SK-N-SH (cell line): ENCODE results near the gene HRH1. TPM values are rescaled to one million over a fixed set of nuclear protein-coding genes. Genes with fewer than 3 reads are reported as not detected.

ENCODE experiments used
- CTCF ChIA-PET: fragments of 300-600, 350-600 bp; formaldehyde crosslinking; extraction: SDS; loops from one replicate; lab custom pipeline; 2021; lab: Yijun Ruan, JAX
- POLR2A ChIA-PET: fragments of 350-600 bp; sonication (Branson Sonifier 250); formaldehyde crosslinking; extraction: SDS; loops from one replicate; lab custom pipeline; 2020; ENCODE audit warnings: antibody characterized with exemption, inconsistent platforms; lab: Yijun Ruan, JAX
- DNase-seq: peaks from one replicate; pipeline ENCODE4 v3.0.0; 2012
- H2AFZ ChIP-seq: fragments of 200-600 bp; sonication (generic); 2 replicates; pipeline ENCODE4 v1.8.1; 2016; ENCODE audit warnings: antibody characterized with exemption, mild to moderate bottlenecking, low read depth
- H3F3A ChIP-seq: fragments of 200-600 bp; sonication (generic); replicated peaks from 2 replicates; pipeline ENCODE3; 2016; ENCODE audit warnings: antibody characterized with exemption, mild to moderate bottlenecking; ENCODE audit not compliant: insufficient read depth
- H3K27ac ChIP-seq, 2 experiments: fragments of 200-500 bp in 1 of 2; fragments of 200-600 bp in 1 of 2; sonication (Bioruptor generic) in 1 of 2; sonication (generic), shearing (Covaris generic) in 1 of 2; 2 replicates each; pipeline versions ENCODE4 v1.5.1 to v1.6.1; 2014 to 2016; ENCODE audit warnings: low read depth in 2 of 2, inconsistent platforms in 1 of 2, low read length in 1 of 2, mild to moderate bottlenecking in 1 of 2, mixed read lengths in 1 of 2
- H3K27me3 ChIP-seq: fragments of 200-600 bp; sonication (generic), shearing (Covaris generic); 2 replicates; pipeline ENCODE4 v1.6.1; 2016; ENCODE audit warnings: mixed run types; ENCODE audit not compliant: insufficient read depth
- H3K36me3 ChIP-seq, 2 experiments: fragments of 200-500 bp in 1 of 2; fragments of 200-600 bp in 1 of 2; sonication (Bioruptor generic) in 1 of 2; sonication (generic) in 1 of 2; replicated peaks in 1 of 2; 2 replicates each; pipeline versions ENCODE3 to v1.5.1; 2014 to 2016; ENCODE audit warnings: low read length in 1 of 2, mild to moderate bottlenecking in 1 of 2; ENCODE audit not compliant: insufficient read depth in 2 of 2, control insufficient read depth in 1 of 2
- H3K4me1 ChIP-seq, 2 experiments: fragments of 200-500 bp in 1 of 2; fragments of 200-600 bp in 1 of 2; sonication (Bioruptor generic) in 1 of 2; sonication (generic), shearing (Covaris generic) in 1 of 2; 2 replicates each; pipeline versions ENCODE4 v1.5.1 to v1.6.1; 2014 to 2016; ENCODE audit warnings: low read depth in 1 of 2, low read length in 1 of 2, mixed run types in 1 of 2; ENCODE audit not compliant: insufficient read depth in 2 of 2, control insufficient read depth in 1 of 2
- H3K4me2 ChIP-seq: fragments of 200-600 bp; sonication (generic), shearing (Covaris generic); 2 replicates; pipeline ENCODE4 v1.6.1; 2017; ENCODE audit warnings: mixed run types
- H3K4me3 ChIP-seq, 2 experiments: fragments of 200-500 bp in 1 of 2; fragments of 200-600 bp in 1 of 2; sonication (Bioruptor generic) in 1 of 2; sonication (generic), shearing (Covaris generic) in 1 of 2; 2 replicates each; pipeline versions ENCODE4 v1.5.1 to v1.8.1; 2014 to 2016; ENCODE audit warnings: low read depth in 2 of 2, inconsistent platforms in 1 of 2, low read length in 1 of 2, mild to moderate bottlenecking in 1 of 2, mixed read lengths in 1 of 2, moderate library complexity in 1 of 2
- H3K79me2 ChIP-seq: fragments of 200-600 bp; sonication (generic); 2 replicates; pipeline ENCODE4 v1.8.1; 2017; ENCODE audit warnings: mild to moderate bottlenecking; ENCODE audit not compliant: insufficient read depth
- H3K9ac ChIP-seq: fragments of 200-600 bp; sonication (generic); 2 replicates; pipeline ENCODE4 v1.6.1; 2017; ENCODE audit warnings: mixed run types
- H3K9me2 ChIP-seq: fragments of 200-600 bp; sonication (generic); 2 replicates; pipeline ENCODE4 v1.6.1; 2017; ENCODE audit warnings: mixed run types
- H3K9me3 ChIP-seq: fragments of 200-600 bp; sonication (generic); 2 replicates; pipeline ENCODE4 v1.6.1; 2017; ENCODE audit warnings: mixed run types, mild to moderate bottlenecking, moderate library complexity
- H4K20me1 ChIP-seq: fragments of 200-600 bp; sonication (generic); 2 replicates; pipeline ENCODE4 v1.6.1; 2017; ENCODE audit warnings: mild to moderate bottlenecking, mixed run types; ENCODE audit not compliant: insufficient read depth
- CTCF ChIP-seq: fragments of 200-600 bp; sonication (generic); IDR thresholded peaks from 2 replicates; pipeline ENCODE4 v1.6.1; 2017; ENCODE audit warnings: antibody characterized with exemption, mild to moderate bottlenecking, moderate library complexity
- ELF1 ChIP-seq: IDR thresholded peaks from 2 replicates; pipeline ENCODE4 v1.4.0; 2012
- FOXM1 ChIP-seq: IDR thresholded peaks from 2 replicates; pipeline ENCODE4 v1.4.0; 2012; ENCODE audit warnings: low read depth, mild to moderate bottlenecking
- RAD21 ChIP-seq: IDR thresholded peaks from 2 replicates; pipeline ENCODE4 v1.6.1; 2012; ENCODE audit warnings: mild to moderate bottlenecking, low read length
- TAF1 ChIP-seq: IDR thresholded peaks from 2 replicates; pipeline ENCODE4 v1.6.1; 2012; ENCODE audit warnings: low read depth, mild to moderate bottlenecking, low read length, moderate library complexity, borderline replicate concordance
- USF1 ChIP-seq: IDR thresholded peaks from 2 replicates; pipeline ENCODE4 v1.4.0; 2012; ENCODE audit warnings: low read depth, borderline replicate concordance
- USF2 ChIP-seq: fragments of 150-350 bp; IDR thresholded peaks from 2 replicates; pipeline ENCODE4 v1.6.1; 2017; ENCODE audit warnings: antibody characterized with exemption, low read length, low read depth, borderline replicate concordance
- WGBS: methylation state at CpG from one replicate; pipeline ENCODE4 v1.1.6; 2017; ENCODE audit warnings: low lambda C conversion rate; 5-methylcytosine and 5-hydroxymethylcytosine counted together
- polyA plus RNA-seq, 3 experiments: library from polyadenylated mRNA; depleted of rRNA; stranded (reverse); fragments of >200 nt; gene quantifications; 2 replicates each; pipeline ENCODE4 v1.2.3, GENCODE V29; 2012

HRH1 gene
- polyA plus RNA-seq, 1 of the 3 experiments (the other 2 are of a cell fraction) = 6.2 TPM

- TF ChIP-seq TAF1 (no peak), RAD21 (no peak), CTCF (no peak), USF2 (no peak)
Measured at GRCh38 chr3:11240496-11240895, 86.2 kb downstream of the HRH1 start (continued).

GRCh38 chr3:11244121-11244677, 89.9 kb downstream of the HRH1 start:
- Histone ChIP-seq H2AFZ (no peak overlapping the region), H3K9me3 (peaks cover 6% of the 10 kb centered on the region; the same call in 1 of the 2 replicates), H3K4me1 (peaks cover 0 to 13% of the 10 kb centered on the region in 2 experiments; a peak in 2 of 4 replicates), H4K20me1 (no peaks in the 10 kb centered on the region; the same call in 1 of the 2 replicates), H3K36me3 (peaks cover 0 to 19% of the 10 kb centered on the region in 2 experiments), H3K27me3 (no peaks in the 10 kb centered on the region), H3K4me2 (no peak overlapping the region), H3K79me2 (peaks cover 93% of the 10 kb centered on the region), H3K9me2 (no peaks in the 10 kb centered on the region)
- 70% methylated on average over 1 of the region's 1 CpG for WGBS
- POLR2A ChIA-PET = no interaction called here
- TF ChIP-seq RAD21 = no peak
- peak; percentile 81 for TF ChIP-seq USF1
- TF ChIP-seq, all 33 proteins: peak for 1
- Histone ChIP-seq H3K4me3 (no peak overlapping the region), H3K27ac (no peak overlapping the region), H3F3A (peaks cover 16% of the 10 kb centered on the region), H3K9ac (no peak overlapping the region)
- CTCF ChIA-PET = interaction anchor here (1.9 to 2.1 kb wide), 2 partner anchors 7 to 91 kb away, joined by 6 to 11 read pairs; no protein-coding TSS in a partner anchor
- no peak for DNase-seq

- no peak for DNase-seq
- POLR2A ChIA-PET = no interaction called here
- WGBS = 92% methylated on average over 7 of the region's 8 CpGs
Measured at GRCh38 chr3:11245276-11245675, 91.0 kb downstream of the HRH1 start.

More at GRCh38 chr3:11245276-11245675, 91.0 kb downstream of the HRH1 start:
- H3K9ac ChIP-seq = no peak overlapping the region
- H3K27ac ChIP-seq = 0 out of 4 replicates have a peak overlapping the region, but pooled peaks of 1 of the 2 experiments have one; percentile 54
- H3K9me3 ChIP-seq = no peaks in the 10 kb centered on the region
- H3K4me2 ChIP-seq = no peak overlapping the region
- H3F3A ChIP-seq = peaks cover 9% of the 10 kb centered on the region
- H4K20me1 ChIP-seq = no peaks in the 10 kb centered on the region; the same call in 1 of the 2 replicates
- peaks cover 0 to 13% of the 10 kb centered on the region in 2 experiments for H3K36me3 ChIP-seq
- no peaks in the 10 kb centered on the region for H3K27me3 ChIP-seq
- no peak for TF ChIP-seq FOXM1
- TF ChIP-seq ELF1 = no peak
- TF ChIP-seq RAD21 = no peak
- no peaks in the 10 kb centered on the region for H3K9me2 ChIP-seq
- no peak overlapping the region for H2AFZ ChIP-seq
- H3K79me2 ChIP-seq = peaks cover 94% of the 10 kb centered on the region
- H3K4me3 ChIP-seq = no peak overlapping the region
- peaks cover 0 to 13% of the 10 kb centered on the region in 2 experiments; a peak in 2 of 4 replicates for H3K4me1 ChIP-seq
- CTCF ChIA-PET = interaction anchor here (1.2 to 2.1 kb wide), 3 partner anchors 8 to 90 kb away, joined by 3 to 11 read pairs (median 6); no protein-coding TSS in a partner anchor
